Thyroid gland (tissue), 4 donors: Measurements from ENCODE around the gene PRKCZ.

Source experiments
- POLR2A ChIP-seq, 2 donors: fragments of 450-650 bp; IDR thresholded peaks; one replicate each; pipeline ENCODE4 v1.6.1; 2017; ENCODE audit warnings: antibody characterized with exemption in 2 of 2, mild to moderate bottlenecking in 2 of 2, moderate library complexity in 1 of 2
- TF ChIP-seq, protein P1 (sequence below), 6 experiments: fragments of 200-600 bp in 3 of 6; fragments of 450-650 bp in 3 of 6; sonication (generic) in 3 of 6; IDR thresholded peaks; one replicate each; pipeline ENCODE4 v1.5.1; 2016 to 2019; ENCODE audit warnings: antibody characterized with exemption in 6 of 6, mild to moderate bottlenecking in 2 of 6, inconsistent platforms in 1 of 6, moderate library complexity in 1 of 6

DNA sequence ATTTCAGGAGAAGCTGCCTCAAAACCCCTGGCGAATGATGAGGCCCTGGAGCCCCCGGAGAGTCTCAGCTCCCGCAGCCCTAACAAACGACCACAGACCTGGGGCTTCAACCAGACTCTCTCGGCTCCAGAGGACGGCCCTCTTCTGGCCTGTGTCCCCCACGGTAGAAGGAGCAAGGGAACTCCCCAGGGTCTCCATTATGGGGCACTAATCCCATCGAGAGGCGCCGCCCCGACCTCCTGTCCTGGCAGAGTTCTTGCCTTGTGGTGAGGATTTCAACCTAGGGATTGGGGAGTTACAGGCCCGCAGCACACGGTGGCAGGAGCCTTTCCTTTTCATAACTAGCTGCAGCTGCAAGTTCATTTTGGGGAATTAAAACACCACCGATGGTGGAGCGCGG is 138.1 kb downstream of the PRKCZ start:
- TF ChIP-seq, protein P1, sequence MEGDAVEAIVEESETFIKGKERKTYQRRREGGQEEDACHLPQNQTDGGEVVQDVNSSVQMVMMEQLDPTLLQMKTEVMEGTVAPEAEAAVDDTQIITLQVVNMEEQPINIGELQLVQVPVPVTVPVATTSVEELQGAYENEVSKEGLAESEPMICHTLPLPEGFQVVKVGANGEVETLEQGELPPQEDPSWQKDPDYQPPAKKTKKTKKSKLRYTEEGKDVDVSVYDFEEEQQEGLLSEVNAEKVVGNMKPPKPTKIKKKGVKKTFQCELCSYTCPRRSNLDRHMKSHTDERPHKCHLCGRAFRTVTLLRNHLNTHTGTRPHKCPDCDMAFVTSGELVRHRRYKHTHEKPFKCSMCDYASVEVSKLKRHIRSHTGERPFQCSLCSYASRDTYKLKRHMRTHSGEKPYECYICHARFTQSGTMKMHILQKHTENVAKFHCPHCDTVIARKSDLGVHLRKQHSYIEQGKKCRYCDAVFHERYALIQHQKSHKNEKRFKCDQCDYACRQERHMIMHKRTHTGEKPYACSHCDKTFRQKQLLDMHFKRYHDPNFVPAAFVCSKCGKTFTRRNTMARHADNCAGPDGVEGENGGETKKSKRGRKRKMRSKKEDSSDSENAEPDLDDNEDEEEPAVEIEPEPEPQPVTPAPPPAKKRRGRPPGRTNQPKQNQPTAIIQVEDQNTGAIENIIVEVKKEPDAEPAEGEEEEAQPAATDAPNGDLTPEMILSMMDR (IDR thresholded peaks at IDR 0.05): no peak
- TF ChIP-seq POLR2A (IDR thresholded peaks at IDR 0.05): no peak
